Calu3 (cell line): ENCODE measurements around the gene KPNA4. TPM values are rescaled to one million over a fixed set of nuclear protein-coding genes. Genes with fewer than 3 reads are reported as not detected.

Experiments
- BruUV-seq: library from RNA; stranded (reverse); fragments of 400-500 nt; replicated peaks from 2 replicates; lab custom pipeline; 2021; lab: Mats Ljungman, UMichigan
- CTCF ChIA-PET: fragments of 300-600 bp; sonication (Branson Sonifier 250); formaldehyde crosslinking; loops from one replicate; lab custom pipeline; 2022; ENCODE audit warnings: antibody characterized with exemption; lab: Charles Lee
- DNase-seq: peaks from one replicate; pipeline ENCODE4 v3.0.0; 2022
- H3K27ac Mint-ChIP-seq: one replicate; pipeline ENCODE4 v1.8.0; 2022; ENCODE audit warnings: mixed read lengths; ENCODE audit not compliant: unreplicated experiment
- H3K27me3 Mint-ChIP-seq: one replicate; pipeline ENCODE4 v1.8.0; 2022; ENCODE audit warnings: mixed read lengths; ENCODE audit not compliant: unreplicated experiment
- H3K36me3 Mint-ChIP-seq: one replicate; pipeline ENCODE4 v1.8.0; 2022; ENCODE audit warnings: mild to moderate bottlenecking, moderate library complexity, mixed read lengths; ENCODE audit not compliant: insufficient read depth, unreplicated experiment
- H3K4me1 Mint-ChIP-seq: one replicate; pipeline ENCODE4 v1.8.0; 2022; ENCODE audit warnings: mild to moderate bottlenecking, low read depth, mixed read lengths; ENCODE audit not compliant: unreplicated experiment
- H3K4me3 Mint-ChIP-seq: one replicate; pipeline ENCODE4 v1.8.0; 2022; ENCODE audit warnings: mild to moderate bottlenecking, low read depth, moderate library complexity, mixed read lengths; ENCODE audit not compliant: unreplicated experiment
- H3K9me3 Mint-ChIP-seq: one replicate; pipeline ENCODE4 v1.8.0; 2022; ENCODE audit warnings: low read depth, mixed read lengths; ENCODE audit not compliant: unreplicated experiment
- intact Hi-C: fragments of 100-400 bp; cut with micrococcal nuclease; formaldehyde crosslinking; loops from one replicate; pipeline ENCODE4 v1.10.0; 2022; ENCODE audit not compliant: unreplicated experiment
- total RNA-seq: library from RNA; stranded (reverse); gene quantifications from 2 replicates; pipeline ENCODE4 v1.2.3, GENCODE V29; 2022
- TF ChIP-seq, protein P1 (sequence below): fragments of 200-600 bp; IDR thresholded peaks from one replicate; pipeline ENCODE4 v1.8.0; 2022; ENCODE audit warnings: antibody characterized with exemption; ENCODE audit not compliant: unreplicated experiment

The KPNA4 gene
- total RNA-seq, 1 experiment from 2014 or later: 117 TPM

DNA sequence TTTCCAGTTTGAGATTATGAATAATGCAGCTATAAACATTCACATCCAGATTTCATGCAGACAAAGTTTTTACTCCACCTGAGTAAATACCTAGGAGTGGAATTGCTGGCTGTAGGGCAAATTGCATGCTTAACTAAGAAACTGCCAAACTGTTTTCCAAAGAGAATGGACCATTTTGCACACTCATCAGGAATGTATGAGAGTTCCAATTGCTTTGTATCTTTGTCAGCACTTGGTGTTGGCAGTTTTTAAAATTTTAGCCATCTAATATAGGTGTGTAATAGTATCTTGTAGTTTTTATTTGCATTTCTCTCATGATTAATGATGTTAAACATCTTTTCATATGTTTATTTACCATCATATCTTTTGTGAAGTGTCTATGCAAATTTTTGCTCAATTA lies 75.2 kb downstream of the KPNA4 start:
- Mint-ChIP-seq H3K9me3 (no peaks in the 10 kb centered on the region), H3K4me1 (peaks cover 8% of the 10 kb centered on the region), H3K27me3 (no peaks in the 10 kb centered on the region), H3K4me3 (no peak overlapping the region), H3K36me3 (peaks cover 9% of the 10 kb centered on the region), H3K27ac (no peak overlapping the region)
- CTCF ChIA-PET: no interaction called here
- intact Hi-C loops: no loop called here
- no TSS peak for BruUV-seq
- TF ChIP-seq, protein P1, sequence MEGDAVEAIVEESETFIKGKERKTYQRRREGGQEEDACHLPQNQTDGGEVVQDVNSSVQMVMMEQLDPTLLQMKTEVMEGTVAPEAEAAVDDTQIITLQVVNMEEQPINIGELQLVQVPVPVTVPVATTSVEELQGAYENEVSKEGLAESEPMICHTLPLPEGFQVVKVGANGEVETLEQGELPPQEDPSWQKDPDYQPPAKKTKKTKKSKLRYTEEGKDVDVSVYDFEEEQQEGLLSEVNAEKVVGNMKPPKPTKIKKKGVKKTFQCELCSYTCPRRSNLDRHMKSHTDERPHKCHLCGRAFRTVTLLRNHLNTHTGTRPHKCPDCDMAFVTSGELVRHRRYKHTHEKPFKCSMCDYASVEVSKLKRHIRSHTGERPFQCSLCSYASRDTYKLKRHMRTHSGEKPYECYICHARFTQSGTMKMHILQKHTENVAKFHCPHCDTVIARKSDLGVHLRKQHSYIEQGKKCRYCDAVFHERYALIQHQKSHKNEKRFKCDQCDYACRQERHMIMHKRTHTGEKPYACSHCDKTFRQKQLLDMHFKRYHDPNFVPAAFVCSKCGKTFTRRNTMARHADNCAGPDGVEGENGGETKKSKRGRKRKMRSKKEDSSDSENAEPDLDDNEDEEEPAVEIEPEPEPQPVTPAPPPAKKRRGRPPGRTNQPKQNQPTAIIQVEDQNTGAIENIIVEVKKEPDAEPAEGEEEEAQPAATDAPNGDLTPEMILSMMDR: no peak
- DNase-seq: no peak

DNA sequence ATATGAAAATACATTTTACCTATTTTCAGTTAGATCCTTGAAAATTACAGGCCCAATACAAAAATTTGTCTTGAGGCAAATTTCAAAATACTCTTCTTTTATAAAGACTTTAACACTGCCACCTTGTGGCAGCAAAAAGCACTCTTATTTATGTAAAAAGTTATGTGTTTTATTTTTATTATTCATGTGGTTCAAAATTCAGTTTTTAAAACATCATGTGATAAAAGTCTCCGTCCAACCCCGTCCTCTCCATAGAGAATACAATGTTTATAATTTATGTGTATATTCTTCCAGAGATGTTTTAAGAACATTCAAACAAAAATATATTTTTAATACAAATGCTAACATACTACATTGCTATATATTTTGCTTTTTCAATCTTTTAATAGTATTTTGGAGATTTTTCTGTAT lies 78.9 kb downstream of the KPNA4 start:
- H3K36me3 Mint-ChIP-seq: peaks cover 12% of the 10 kb centered on the region
- peak; percentile 19 for DNase-seq
- H3K27ac Mint-ChIP-seq: no peak overlapping the region
- no peaks in the 10 kb centered on the region for H3K9me3 Mint-ChIP-seq
- H3K4me1 Mint-ChIP-seq: peaks cover 12% of the 10 kb centered on the region
- CTCF ChIA-PET: interaction anchor here (3.8 kb wide), 1 partner anchor 37 kb away, joined by 15 read pairs; the partner anchor contains the start of gene TRIM59
- TF ChIP-seq, protein P1: peak; percentile 73
- H3K4me3 Mint-ChIP-seq: peak overlapping the region; percentile 70
- intact Hi-C loops: loop anchor here (1.0 to 10.0 kb wide), 4 partner anchors 38 to 458 kb away; partner anchors contain the start of gene TRIM59
- no TSS peak for BruUV-seq
- no peaks in the 10 kb centered on the region for H3K27me3 Mint-ChIP-seq

DNA sequence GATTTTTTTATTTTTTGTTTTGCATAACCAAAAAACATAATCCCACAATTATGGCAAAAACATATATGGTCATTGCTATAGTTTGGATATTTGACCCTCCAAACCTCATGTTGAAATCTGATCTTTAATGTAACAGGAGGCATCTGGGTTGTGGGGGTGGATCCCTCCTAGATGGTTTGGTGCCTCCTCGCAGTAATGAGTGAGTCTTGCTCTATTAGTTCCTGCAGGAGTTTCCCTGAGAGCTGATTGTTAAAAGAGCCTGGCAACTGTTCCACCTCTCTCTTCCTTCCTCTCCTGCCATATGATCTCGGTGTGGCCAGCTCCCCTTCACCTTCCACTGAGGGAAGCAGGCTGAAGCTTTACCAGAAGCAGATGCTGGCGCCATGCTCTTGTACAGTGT lies 82.6 kb downstream of the KPNA4 start:
- no peak for DNase-seq
- Mint-ChIP-seq H3K27me3 (no peaks in the 10 kb centered on the region), H3K9me3 (no peaks in the 10 kb centered on the region), H3K36me3 (peaks cover 12% of the 10 kb centered on the region), H3K4me1 (peaks cover 12% of the 10 kb centered on the region), H3K4me3 (no peak overlapping the region), H3K27ac (no peak overlapping the region)
- intact Hi-C loops: loop anchor here (10.0 kb wide), 1 partner anchor 462 kb away; no protein-coding TSS in a partner anchor
- TF ChIP-seq, protein P1: no peak
- BruUV-seq: no TSS peak
- CTCF ChIA-PET: no interaction called here

DNA sequence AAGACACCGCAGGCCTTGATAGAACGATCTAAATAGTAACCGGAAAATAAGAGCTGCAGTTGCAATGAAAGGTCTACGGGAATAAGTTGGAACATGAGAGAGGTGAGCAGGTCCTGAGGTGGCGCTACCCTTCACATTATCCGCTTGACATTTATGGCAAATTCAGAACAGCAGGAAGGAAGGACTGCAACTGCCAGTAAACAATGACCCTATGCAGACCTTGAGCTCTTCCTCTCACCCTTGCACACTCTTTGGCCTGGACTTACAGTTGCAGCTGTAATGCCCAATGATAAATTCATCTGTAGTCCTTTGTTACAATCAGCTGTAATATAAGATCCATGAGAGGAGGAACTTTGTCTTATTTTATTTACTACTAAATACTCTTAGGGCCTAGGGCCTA lies 83.5 kb downstream of the KPNA4 start:
- TF ChIP-seq, protein P1: no peak
- H3K4me3 Mint-ChIP-seq: no peak overlapping the region
- intact Hi-C loops: loop anchor here (10.0 kb wide), 1 partner anchor 463 kb away; no protein-coding TSS in a partner anchor
- H3K27ac Mint-ChIP-seq: no peak overlapping the region
- CTCF ChIA-PET: interaction anchor here (1.6 kb wide), 1 partner anchor 25 kb away, joined by 3 read pairs; no protein-coding TSS in a partner anchor
- no peak for DNase-seq
- H3K4me1 Mint-ChIP-seq: peaks cover 12% of the 10 kb centered on the region
- H3K36me3 Mint-ChIP-seq: peaks cover 12% of the 10 kb centered on the region
- H3K9me3 Mint-ChIP-seq: no peaks in the 10 kb centered on the region
- H3K27me3 Mint-ChIP-seq: no peaks in the 10 kb centered on the region
- no TSS peak for BruUV-seq
